CD4-positive, alpha-beta T cell treated with Interleukin-17A for 1 hour (primary cell): Measurements from ENCODE around the gene PKMYT1.
A peak's percentile ranks its signal among the peaks of the same experiment; 100 is the strongest.

ENCODE experiments used
- DNase-seq: peaks from one replicate; pipeline ENCODE4 v3.0.0-alpha.2; 2020

PKMYT1 gene

DNA sequence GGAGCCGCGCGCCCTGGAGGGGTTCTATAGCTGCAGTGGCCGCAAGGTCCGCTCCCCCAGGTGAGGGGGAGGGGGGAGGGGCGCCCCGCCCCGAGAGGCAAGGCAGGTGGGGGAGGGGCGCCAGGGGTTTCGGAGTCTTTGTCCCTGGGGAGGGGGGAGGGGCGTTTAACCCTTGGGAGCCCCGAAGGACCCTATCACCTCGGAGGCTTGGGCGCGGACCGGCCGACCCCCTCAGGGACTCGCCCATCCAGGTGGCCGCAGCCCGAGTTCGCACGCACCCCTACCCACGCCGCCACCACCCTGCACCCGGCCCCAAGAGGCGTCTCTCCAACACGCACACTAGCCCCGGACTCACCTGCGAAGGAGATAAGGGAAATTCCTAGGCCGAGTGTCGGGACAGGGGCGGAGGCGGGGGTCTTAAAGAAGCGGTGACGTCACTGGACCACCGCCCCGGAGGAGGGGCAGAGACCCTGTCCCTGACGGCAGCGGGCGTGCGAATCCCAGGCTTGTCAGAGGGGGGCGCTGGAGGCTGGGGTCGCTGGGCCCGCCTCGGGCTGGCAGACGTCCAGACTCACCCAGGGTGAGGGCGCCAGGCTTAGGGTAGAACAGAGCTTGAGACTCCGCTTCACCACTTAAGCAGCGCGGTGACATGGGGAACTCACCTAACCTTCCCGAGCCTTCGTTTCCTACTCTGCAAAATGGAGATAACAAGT, 37.7 kb upstream of the PKMYT1 start, which contains the start of gene CLDN6:
CLDN6 (minus strand) TSS at position 390 of the 713 bp plus-strand sequence. CDS start 2,162 bp downstream, outside the sequence.
- no peak for DNase-seq

DNA sequence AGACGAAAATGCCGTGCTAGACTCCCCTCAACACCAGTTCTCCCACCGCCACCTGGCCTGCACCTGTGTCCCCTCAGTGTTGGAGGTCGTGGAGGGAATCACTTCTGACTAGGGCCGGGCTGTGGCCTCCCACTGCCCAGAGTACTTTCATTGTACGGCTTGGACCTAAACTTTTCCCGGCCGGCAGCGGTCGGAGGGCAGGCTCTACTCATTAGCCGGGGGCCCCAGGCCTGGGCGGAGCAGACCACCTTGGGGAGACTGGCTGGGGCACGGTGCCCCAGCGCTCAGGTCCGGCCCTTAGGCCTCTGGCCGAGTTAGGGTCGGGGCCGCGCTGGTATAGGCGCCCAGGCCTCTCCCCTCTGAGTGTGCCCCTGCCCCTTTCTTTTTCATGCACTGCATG, 37.1 kb upstream of the PKMYT1 start:
- DNase-seq = no peak

DNA sequence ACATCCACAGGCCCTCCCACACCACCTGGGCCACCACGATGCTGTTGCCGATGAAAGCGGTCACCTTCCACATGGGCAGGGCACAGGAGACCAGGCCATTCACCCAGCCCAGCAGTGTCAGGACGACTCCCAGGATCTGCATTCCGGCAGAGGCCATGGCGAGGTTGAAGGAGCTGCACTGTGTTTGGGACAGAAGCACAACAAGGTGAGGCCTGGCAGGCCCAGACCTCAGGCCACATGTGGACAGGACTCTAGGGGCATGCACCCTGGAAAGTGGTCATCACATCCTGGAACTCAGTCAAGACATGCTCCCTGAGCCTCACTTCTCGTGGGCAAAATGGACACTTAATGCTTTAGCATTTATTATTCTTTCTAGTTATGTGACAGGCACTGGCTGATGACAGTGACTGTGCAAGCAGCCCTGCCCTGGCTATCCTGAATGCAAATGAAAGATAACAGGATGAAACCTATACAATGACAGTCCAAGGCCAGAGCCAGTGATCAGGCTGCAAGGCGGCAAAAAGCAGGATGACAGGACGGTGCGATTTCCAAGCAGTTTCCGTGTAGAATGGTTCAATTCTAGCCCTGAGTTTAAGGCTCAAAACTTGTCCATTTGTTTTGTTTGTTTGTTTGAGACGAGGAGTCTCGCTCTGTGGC, 35.7 kb upstream of the PKMYT1 start:
- no peak for DNase-seq

DNA sequence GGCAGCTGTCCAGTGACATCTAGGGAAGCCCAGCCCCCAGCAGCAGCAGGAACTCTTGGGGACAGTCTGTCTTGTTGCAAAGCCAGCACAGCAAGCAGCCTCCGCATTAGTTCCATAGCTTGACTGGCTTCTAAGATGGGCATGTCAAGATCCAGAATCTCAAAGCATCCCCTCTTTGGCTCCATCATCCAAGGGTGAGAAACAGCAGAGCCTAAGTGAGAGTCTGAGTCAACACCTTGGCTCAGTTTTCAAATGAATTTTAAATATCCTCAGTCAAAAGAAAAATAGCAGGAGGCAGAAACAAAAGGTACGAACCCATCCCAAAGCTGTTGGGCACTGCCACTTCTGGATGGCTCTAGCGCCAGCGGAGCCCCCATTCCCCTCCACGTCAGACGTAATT, 34.7 kb upstream of the PKMYT1 start:
- no peak for DNase-seq

DNA sequence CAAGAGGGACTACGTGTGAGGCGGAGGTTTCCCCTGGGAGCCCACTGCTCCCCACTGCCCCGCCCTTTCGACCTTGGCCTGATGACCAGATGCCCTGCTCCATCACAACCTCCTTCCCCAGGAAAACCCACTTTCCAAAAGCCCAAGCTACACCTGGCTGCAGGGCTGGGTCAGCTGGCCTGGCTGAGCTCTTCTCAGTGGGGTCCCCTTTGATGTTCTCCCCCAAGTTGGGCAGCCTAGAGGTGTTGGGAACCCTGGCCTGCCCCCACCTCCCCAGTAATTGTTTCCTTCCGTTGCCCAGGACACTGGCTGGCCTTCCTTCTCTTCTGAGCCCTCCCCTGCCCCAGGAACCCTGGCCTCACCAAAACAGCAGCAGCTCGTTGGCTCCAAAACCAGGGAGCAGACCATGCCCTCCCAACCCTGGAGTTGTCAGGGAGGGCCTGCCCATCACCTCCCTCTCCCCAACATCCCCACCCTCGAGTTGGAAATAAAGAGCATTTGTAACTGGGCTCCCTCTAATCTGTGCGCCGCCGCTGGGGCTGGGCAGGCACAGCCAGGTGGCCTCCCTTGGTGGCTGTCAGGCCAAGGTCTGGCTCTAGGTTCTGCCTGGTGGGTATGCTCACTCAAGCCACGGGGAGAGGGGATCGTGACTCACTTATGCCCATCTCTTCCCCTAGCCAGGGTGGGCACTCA, 33.9 kb upstream of the PKMYT1 start:
- DNase-seq = no peak

DNA sequence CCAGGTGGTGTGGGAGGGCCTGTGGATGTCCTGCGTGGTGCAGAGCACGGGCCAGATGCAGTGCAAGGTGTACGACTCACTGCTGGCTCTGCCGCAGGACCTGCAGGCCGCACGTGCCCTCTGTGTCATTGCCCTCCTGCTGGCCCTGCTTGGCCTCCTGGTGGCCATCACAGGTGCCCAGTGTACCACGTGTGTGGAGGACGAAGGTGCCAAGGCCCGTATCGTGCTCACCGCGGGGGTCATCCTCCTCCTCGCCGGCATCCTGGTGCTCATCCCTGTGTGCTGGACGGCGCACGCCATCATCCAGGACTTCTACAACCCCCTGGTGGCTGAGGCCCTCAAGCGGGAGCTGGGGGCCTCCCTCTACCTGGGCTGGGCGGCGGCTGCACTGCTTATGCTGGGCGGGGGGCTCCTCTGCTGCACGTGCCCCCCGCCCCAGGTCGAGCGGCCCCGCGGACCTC, 33.3 kb upstream of the PKMYT1 start:
- no peak for DNase-seq

DNA sequence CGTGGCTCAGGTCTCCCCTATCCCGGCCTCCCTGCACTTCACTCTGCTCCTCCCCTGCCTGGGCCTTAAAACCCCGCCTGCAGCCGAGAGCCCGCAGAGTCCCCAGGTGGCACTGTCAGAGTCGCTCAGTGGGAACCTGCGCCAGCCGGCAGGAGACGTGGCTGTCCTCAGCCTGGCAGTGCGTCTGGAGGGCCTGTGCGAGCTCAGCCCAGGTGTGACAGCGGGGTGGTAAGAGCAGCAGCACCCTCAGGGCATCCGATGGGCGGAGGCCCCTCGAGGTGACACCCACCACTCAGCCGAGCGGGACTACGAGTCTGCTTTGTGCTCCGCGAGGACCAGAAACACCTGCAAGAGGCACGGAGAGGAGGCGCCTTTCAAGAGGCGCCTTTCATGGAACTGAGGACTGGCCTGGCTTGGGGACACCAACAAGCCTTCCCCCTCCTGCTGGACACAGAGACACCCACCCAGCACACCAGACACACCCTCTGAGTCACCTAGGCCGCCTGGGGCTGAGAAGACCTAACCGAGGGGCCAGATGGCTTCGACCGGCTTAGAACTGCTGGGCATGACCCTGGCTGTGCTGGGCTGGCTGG, 32.7 kb upstream of the PKMYT1 start, which contains the start of gene CLDN9:
CLDN9 (plus strand) TSS at position 96 of the 593 bp plus-strand sequence; CDS start at position 536, 440 bp downstream.
- DNase-seq = no peak

DNA sequence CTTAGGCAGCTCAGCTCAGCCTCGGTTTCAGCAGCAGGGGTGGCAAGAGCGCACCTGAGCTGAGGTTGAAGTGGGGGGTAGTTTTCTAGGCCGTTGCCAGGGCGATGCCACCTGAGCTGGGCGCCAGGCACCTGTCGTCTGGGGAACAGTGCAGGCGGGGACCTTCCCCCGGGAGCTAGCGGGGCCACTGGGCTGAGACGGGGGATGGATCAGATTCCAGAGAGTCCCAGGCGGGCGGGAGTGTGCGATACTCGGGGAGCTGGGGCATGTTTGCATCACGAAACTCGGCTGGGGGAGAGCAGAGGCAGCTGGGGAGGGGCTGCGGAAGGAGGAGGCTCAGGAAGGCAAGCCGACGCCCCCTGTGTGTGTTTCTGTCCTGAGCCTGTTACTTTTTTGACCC, 32.0 kb upstream of the PKMYT1 start:
- DNase-seq = no peak

DNA sequence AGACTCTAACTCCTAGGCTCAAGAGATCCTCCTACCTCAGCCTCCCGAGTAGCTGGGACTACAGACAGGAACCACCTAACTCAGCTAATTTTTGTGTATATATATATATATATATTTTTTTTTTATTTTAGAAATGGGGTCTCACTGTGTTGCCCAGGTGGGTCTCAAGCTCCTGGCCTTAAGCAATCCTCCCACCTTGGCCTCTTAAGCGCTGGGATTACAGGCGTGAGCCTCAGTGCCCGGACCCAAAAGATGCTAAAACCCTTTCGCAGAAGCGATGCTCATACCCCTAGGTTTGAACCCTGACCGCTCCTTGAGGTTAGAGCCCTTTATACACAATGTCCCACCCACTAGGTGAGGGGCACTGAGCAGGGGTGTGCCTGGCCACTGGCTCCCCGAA, 30.3 kb upstream of the PKMYT1 start:
- no peak for DNase-seq

DNA sequence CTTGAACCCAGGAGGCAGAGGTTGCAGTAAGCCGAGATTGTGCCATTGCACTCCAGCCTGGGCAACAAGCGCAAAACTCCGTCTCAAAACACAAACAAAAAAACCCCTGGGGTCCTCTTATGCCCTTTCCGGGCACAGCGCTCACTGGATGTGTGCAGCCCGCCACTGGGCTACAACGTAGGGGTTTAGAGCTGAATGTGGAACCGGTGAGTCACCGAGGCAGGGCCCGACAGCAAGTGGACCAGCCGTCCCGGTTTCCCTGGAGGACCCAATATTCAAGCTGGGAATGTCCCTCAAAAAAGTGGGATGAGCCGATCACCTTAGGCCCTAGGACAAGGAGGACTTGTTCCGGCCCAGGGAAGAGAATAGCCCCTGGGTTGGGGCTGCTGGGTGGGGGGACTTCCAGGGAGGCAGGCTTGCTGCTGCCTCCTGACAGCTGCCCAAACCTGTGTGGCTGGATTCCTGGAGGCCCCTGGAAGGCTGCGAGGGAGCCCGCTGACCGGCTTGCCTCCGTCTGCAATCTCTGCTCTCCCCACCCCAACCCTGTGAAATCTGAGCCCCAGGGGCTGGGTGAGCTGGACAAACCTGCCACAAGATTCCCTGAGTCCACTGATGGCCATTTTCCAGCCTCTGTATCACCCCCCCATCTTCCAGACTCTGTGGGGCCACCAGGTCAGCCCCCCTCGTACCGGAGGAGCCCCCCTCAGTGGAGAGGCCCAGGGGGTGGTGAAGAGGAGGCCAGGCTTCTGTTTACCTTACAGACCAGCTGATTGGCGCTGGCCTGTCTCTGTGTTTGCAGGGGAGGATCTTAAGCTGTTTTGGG, 29.5 kb upstream of the PKMYT1 start:
- DNase-seq = no peak

DNA sequence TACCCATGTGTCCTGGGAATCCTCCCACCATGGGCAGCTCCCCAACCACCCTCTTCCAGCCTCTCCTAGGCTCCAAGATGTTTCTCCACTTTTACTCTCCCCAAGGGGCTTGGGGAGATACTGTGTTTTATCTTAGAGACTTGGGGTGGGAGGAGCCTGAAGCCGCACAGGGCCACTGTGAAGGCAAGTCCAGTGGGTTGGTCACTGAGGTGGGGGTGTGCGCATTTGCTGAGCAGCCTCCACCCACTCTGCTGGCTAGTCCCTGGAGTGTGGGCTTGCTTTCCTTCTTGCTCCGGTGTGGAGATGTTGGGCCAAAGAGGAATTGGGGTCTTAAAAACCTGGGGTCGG, 28.4 kb upstream of the PKMYT1 start:
- no peak for DNase-seq

DNA sequence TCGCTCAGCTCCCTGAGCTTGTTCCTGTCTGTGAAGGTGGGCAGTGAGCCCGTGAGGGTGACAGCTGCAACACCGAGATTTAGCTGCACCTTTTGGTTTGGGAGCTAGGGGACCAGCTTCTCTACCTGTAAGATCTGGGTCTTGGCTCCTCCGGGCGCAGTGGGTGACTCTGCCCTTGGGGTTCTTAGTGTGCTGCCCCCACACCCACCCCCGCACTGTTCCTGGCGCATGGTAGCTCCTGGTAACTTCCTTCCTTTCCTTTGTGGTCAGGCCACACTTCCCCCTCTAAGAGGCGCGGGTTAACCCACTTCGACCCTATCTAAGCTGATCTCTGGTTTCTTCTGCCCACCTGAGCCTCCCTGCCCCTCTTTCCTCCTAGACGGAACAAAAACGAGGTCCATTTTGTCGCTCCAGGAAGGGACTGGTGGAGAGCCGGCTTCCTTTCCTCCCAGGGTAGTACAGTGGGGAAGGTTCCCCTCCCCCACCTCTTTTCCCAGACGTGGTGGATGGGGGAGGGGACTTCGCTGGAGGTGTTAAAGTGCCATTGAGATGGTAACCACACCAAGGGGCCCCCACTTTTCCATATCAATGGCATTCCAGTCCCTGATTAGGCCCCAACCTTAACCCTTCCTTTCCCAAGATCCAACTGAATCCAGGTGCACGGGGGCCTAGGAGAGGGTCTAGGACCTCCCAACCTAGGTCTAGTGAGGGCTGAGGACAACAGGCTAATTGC, 27.9 kb upstream of the PKMYT1 start:
- DNase-seq = peak; percentile 32

DNA sequence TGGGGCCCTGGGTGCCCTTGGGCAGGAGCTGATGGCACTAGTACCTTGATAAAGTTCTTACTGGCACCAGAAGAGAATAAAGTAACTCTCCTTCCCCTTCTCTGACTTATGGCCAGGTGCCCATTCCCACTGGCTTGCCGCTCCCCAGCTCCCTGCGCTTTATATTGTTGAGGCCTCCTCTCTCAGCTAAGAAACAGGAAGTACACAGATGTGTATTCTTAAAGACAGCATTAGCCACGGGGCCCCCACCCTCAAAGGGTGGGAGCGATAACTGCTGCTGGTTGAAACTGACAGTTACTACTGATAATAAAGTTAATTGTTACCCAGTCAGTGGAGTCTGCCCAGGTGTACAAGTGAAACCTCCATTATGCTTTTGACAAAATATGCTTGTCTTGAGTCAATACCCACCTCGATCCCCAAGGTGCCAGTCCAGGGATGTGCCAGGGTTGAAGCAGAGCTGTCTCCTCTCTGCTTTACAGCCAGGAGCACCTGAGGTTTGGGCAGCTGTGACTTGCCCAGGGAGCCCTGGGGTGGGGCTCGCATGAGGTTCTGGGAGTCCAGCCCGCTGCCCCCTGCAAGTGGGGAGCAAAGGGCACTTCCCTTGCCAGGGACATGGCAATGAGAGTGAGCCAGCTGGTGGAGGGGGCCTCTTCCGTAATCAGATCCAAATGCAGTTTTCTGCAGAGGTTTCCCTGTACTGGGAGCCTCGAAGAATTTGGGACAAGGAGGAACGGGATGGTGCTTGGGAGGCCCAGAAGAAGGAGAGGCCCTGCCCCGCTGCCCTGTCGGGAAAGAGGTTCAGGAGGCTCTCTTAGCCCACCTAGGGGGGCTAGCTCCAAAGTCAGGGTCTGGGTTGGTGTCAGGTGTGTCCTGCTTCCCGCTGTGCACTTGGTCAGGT, 27.1 kb upstream of the PKMYT1 start:
- DNase-seq = no peak

DNA sequence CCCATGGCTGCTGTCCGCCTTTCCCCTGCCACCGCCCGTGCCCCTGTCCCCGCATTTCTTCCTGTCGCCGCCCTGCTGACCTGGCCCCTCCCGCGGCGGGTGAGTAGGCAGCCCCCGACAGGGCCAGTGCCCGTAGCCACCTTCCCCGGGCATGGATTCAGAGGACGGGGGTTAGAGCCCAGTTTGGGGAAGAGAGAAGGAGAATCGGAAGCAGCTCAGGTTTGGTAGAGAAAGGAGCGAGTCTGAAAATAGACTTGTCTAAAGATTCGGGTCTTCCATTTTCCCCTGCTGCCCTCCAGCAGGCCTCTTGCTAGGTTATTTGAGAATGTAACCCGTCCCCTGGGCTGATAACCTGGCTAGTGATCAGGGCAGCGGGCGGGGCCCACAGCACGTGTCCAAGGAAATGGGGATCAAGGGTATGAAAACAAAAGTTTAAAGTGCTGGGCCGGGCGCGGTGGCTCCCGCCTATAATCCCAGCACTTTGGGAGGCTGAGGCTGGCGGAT, 24.6 kb upstream of the PKMYT1 start:
- no peak for DNase-seq

DNA sequence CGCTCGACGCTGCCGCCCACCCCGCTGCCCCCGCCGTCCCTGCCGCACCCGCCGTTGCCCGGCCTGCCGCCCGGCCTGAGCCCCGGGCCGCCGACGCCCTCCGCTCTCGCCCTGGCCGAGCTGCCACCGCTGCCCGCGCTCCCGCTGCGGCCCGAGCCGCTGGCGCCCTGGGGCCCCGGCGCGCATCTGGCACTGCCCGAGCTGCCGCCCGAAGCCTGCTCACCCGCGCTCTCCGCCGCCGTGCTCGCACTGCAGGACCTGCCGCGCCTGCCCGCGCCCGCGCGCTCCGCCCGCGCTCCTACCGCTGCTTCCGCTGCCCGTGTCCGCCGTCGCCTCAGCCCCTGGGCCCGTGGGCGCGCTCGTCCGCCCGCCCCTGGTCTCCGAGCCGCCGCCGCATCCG, 24.1 kb upstream of the PKMYT1 start:
- no peak for DNase-seq

DNA sequence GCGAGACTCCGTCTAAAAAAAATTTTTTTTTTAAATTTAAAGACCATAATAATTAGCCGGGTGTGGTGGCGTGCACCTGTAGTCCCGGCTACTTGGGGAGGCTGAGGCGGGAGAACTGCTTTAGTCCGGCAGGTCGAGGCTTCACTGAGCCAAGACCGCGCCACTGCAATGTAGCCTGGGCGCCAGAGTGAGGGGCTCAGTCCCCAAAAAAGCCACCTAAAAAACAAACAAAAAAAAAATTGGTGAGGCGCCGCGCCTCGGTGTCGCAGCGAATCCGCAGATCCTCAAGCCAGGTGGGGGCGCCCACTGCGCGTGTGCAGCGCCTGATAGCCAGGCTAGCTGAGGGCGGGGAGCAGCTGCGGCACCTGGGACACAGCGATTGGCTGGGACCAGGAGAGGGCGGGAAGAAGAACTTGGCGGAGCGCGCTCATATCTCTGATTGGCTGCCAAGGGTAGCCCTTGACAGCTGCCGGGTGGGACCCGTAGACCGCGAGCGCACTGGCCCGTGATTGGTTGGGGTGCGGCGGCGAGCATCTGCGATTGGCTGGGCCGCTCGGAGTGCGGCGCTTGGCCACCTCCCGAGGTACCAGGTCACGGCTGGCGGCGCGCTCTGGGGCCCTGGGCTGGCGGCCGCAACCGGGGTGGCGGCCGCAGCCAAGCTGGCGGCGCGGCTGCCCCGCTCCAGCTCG, 23.5 kb upstream of the PKMYT1 start:
- DNase-seq = peak; percentile 99

DNA sequence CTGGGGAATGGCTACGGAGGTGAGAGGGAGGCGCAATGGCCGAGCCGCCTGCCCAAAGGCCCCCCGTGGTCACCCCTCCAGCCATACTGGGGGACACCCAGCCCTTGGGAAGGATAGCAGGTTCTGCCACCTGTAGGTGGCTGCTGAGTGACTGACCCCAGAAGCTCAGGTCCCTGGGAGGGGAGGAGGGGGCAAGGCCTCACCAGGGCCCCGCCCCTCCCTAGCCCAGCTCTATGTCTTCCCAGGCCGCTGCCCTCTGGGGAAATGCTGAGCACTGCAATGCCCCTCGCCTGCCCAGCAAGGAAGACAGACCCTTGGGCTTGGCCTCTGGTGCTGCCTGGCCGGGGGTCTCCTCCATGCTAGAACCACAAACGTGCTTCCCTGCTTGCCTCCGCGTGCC, 21.1 kb upstream of the PKMYT1 start:
- no peak for DNase-seq

DNA sequence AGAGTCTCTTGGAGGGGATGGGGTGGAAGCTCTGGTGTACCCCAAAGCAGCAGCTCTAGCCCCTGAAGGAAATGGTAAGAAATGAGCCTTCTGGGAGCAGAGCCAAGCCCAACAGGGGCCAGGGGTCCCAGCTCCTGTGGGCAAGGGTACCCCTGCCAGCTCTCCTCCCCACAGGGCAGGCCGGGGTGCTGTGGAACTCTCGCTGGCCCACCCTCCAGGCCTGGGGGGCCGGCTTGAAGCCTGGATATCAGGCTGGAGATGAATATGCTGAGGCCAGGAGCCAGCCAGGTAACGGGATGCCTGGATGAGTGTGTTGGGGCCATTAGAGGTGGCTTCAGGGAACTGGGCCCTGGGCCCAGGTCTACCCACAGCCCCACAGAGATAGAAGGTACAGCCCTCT, 20.3 kb upstream of the PKMYT1 start:
- no peak for DNase-seq

DNA sequence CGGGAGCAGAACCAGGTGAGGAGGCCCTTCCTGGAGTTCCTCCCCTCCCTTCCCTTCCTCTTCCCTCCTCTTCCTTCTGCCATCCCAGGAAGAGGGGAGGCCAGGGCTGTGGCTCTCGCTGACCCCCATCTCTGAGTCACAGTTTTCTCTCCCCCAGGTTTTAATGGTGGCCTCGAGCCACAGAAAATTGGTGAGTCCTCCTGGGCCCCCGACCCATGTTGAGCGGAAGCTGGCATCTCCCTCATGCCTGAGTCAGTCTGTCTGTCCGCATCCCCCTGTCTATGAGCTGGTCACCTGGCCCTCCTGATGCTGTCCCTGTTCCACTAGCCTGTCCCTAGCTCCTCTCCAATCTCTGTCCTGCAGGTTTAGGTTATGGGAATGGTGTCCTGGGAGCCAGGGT, 19.7 kb upstream of the PKMYT1 start:
- DNase-seq = no peak

DNA sequence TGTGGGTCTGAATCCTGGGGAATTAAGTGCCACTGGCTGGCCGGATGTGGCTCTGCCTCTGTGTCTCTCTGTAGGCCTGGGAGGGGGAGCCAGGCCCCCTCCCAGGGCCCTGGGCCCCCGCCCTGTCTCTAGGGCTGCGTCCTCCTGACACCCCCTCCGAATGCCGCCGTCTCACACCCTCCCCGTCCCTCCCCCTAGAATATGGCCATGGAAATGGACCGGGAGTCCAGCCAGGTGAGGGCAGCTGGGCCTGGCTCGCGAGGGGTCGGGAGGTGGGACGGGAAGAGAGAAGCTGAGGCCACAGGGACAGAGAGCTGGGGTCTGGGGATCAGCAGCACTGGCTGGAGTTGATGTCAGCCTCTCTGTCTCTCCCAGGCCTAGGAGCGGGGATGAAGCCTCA, 16.1 kb upstream of the PKMYT1 start:
- no peak for DNase-seq
